HG03565 (cell line): ENCODE measurements around the gene PHACTR2.

Source experiments
- ATAC-seq: cut with Tn5 transposase; IDR thresholded peaks from one replicate; pipeline ENCODE4 v1.9.1; 2021; ENCODE audit warnings: mild to moderate bottlenecking, moderate library complexity; ENCODE audit not compliant: unreplicated experiment

PHACTR2 gene

GRCh38 chr6:143674483-143675381 is 3.0 kb upstream of the PHACTR2 start:
- no peak for ATAC-seq

- no peak for ATAC-seq
Measured at GRCh38 chr6:143675382-143675900, 2.3 kb upstream of the PHACTR2 start.

- ATAC-seq, result no peak
Measured at GRCh38 chr6:143675946-143676345, 1.8 kb upstream of the PHACTR2 start.

DNA sequence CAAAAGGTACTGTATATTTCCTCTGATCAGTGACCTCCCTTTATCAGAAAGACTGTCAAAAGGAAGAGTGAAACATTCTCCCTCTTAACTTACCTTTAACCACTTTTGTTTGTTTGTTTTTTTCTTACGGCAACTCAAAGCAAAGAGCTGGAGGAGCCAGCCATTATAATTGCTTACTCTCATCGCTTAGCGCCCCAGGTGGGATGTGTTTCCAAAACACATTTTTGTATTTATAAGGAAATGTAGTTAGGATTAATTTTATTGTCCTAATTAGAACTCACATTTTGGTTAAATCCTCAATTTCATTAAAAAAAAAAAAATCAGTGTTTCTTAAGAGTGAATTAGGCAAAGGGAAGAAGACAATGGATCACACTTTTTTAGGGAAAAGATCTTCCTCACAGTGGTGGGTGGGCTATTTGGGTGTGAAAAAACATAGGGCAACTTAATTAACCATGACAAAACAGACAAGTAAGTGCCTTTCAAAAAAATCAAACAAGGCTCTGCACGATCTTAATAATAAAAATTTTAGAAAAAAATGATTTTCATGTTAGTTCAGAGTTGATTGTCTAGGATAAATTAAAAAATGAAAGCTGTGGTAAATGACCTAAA is 1.2 kb upstream of the PHACTR2 start:
- no peak for ATAC-seq

DNA sequence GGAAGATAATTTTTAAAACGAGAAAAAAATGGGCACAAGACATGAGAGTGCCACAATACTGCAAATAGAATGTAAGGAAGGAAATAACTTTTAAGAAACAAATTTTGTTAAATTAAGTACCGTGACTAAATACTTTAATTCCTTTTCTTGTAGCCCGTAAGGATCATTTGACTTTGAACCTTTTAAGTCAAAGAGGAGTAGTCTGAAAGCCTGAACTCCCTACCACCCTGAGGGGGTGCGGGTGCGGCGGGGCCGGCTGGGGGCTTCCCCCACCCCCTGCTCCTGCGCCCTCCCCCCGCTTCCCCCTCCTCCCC is 231 bp upstream of the PHACTR2 start:
- ATAC-seq, result no peak

GRCh38 chr6:143679041-143679440 is 1.3 kb downstream of the PHACTR2 start:
- no peak for ATAC-seq

- no peak for ATAC-seq
Measured at GRCh38 chr6:143680141-143680540, 2.4 kb downstream of the PHACTR2 start.

GRCh38 chr6:143682805-143683204 is 5.0 kb downstream of the PHACTR2 start:
- no peak for ATAC-seq

DNA sequence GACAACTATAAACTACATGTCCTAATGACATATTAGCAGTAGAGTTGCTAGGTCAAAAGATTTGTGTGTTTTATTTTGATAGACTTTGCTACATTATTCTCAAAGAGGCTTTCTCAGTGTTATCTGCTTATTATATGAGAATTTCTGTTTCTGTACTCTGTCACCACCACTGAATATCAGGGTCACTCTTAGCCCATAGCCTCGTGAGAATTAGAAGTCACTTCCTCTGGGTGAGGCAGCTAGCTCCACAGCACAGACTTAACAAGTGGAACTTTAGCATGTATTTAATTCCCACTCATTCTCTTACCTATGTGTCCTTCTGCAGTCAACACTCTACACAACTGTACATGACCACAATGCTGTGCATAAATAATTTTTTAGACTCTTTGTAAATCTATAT is 6.7 kb downstream of the PHACTR2 start:
- no peak for ATAC-seq

DNA sequence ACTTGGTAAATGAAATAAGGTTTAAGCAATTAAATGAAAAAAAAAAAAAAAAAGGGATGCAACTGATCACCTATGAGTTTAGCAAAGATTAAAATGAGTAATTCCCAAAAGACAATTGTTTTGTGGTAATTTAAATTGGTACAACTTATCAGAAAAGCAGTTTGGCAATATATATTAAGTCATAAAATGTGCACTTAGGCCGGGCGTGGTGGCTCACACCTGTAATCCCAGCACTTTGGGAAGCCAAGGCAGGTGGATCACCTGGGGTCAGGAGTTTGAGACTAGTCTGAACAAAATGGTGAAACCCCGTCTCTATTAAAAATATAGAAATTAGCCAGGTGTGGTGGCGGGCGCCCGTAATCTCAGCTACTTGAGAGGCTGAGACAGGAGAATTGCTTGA is 7.9 kb downstream of the PHACTR2 start:
- no peak for ATAC-seq

GRCh38 chr6:143687591-143687990 is 9.8 kb downstream of the PHACTR2 start:
- no peak for ATAC-seq

GRCh38 chr6:143688681-143689080 is 10.9 kb downstream of the PHACTR2 start:
- no peak for ATAC-seq

GRCh38 chr6:143689852-143690251 is 12.1 kb downstream of the PHACTR2 start:
- ATAC-seq, result no peak

GRCh38 chr6:143691155-143691554 is 13.4 kb downstream of the PHACTR2 start:
- no peak for ATAC-seq

DNA sequence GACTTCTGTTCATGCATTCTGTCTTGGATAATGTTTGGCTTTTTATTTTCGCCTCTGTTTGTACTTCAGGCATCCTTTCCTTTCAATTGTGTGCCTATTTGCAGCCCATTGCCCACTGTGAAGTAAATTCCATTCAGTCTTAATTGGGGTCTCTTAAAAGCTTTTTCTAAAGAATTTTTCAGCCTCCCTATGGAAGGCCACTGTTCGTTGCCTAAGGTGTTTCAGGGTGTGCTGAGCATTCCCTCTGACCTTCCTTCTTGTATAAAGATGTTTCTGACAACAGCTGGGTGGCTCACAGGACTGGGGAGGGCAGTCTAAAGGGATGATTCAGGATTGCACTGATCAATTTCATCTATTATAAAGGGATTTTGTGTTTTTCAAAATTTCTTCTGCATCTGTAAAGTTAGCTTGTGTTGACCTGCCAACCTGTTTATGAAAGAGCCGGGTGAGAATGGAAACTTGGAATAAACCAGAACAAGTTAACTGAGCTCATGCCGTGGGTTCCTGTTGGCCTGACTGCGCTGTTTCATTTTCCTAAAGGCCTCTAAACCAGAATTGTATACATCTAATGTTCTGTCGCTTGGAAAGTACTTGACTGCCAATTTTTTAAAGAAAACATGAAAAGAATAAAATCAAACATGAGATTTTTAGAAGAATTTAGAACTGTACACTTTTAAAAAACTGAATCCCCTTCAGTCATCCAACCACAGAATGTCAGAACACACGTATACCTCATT is 14.3 kb downstream of the PHACTR2 start:
- ATAC-seq, result no peak

- ATAC-seq, result no peak
Measured at GRCh38 chr6:143692696-143693095, 14.9 kb downstream of the PHACTR2 start.

DNA sequence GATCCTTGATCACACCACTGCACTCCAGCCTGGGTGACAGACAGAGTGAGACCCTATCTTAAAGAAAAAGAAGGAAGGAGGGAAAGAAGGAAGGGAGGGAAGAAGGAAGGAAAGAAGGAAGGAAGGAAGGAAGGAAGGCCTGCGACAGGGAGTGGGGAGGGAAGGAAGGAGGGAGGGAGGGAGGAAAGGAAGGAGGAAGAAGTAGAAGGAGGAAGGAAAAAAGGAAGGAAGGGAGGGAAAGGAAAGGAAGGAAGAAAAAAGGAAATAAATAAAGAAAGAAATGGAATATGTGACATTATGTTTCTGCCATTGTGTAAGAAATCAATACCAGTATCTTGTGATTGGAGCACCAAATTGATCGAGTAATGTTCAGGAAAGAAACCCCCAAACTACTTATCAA is 16.2 kb downstream of the PHACTR2 start:
- no peak for ATAC-seq

DNA sequence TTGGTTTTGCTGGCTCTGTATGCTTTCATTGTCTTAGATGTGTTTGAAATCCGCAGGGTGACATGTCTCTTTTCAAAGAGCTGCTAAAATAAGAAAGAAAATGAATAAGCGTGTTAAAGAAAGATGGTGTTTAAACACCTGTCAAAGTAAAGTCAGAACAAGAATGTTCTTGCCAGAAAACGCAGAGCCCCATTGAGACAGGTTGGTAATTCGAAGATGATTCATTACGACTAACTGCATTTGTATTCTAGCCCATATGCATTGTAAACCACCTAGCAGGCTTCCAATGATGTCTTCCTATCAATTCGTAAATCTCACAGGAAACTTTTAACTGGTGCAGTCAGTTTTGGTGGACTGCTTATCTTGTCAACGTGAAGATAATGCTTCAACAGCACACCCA is 16.8 kb downstream of the PHACTR2 start:
- no peak for ATAC-seq

GRCh38 chr6:143695130-143695968 is 17.6 kb downstream of the PHACTR2 start:
- ATAC-seq, result no peak

GRCh38 chr6:143695969-143696663 is 18.4 kb downstream of the PHACTR2 start:
- no peak for ATAC-seq
